Esophagus muscularis mucosa (tissue), 4 donors: Measurements from ENCODE around the gene SLC29A2. TPM values are rescaled to one million over a fixed set of nuclear protein-coding genes. Genes with fewer than 3 reads are reported as not detected.
A peak's percentile ranks its signal among the peaks of the same experiment; 100 is the strongest.

Source experiments
- DNase-seq: peaks from one replicate; pipeline ENCODE4 v3.0.0-alpha.2; 2017; ENCODE audit errors: extremely low spot score
- H3K27ac ChIP-seq, 4 donors: fragments of 200-600 bp; sonication (generic); replicated peaks in 1 of 4; 1 replicate in 3 of 4; 2 replicates in 1 of 4; pipeline ENCODE4 v1.5.1; 2016 to 2019; ENCODE audit warnings: mild to moderate bottlenecking in 1 of 4
- H3K27me3 ChIP-seq, 4 donors: fragments of 200-600 bp; sonication (generic); one replicate each; pipeline versions ENCODE4 v1.5.1 to v1.6.0; 2016 to 2019
- H3K36me3 ChIP-seq, 4 donors: fragments of 200-600 bp; sonication (generic); one replicate each; pipeline ENCODE4 v1.5.1; 2016 to 2019
- H3K4me1 ChIP-seq, 4 donors: fragments of 200-600 bp; sonication (generic); one replicate each; pipeline ENCODE4 v1.5.1; 2016 to 2019
- H3K4me3 ChIP-seq, 4 donors: fragments of 200-600 bp; sonication (generic); 1 replicate in 2 of 4; 2 replicates in 2 of 4; pipeline ENCODE4 v1.5.1; 2016 to 2019; ENCODE audit warnings: mild to moderate bottlenecking in 4 of 4, moderate library complexity in 1 of 4
- H3K9me3 ChIP-seq, 4 donors: fragments of 200-600 bp; sonication (generic); 1 replicate in 3 of 4; 2 replicates in 1 of 4; pipeline ENCODE4 v1.5.1; 2016 to 2019
- EP300 ChIP-seq: sonication (generic); formaldehyde crosslinking; IDR thresholded peaks from one replicate; pipeline ENCODE4 v1.6.1; 2017; ENCODE audit warnings: antibody characterized with exemption
- POLR2A ChIP-seq: fragments of 450-650 bp; IDR thresholded peaks from one replicate; pipeline ENCODE4 v1.6.1; 2017; ENCODE audit warnings: antibody characterized with exemption, moderate library complexity, mild to moderate bottlenecking, low read depth
- POLR2AphosphoS5 ChIP-seq, 2 donors: sonication (generic); formaldehyde crosslinking; IDR thresholded peaks; one replicate each; pipeline ENCODE4 v1.6.1; 2017; ENCODE audit warnings: antibody characterized with exemption in 2 of 2
- WGBS: methylation state at CpG from one replicate; pipeline ENCODE4 v1.1.5; 2018; 5-methylcytosine and 5-hydroxymethylcytosine counted together
- intact Hi-C: fragments of 100-400 bp; cut with DNase I; formaldehyde crosslinking; loops from one replicate; pipeline ENCODE4 v1.15.1; 2023
- total RNA-seq, 4 donors: library from RNA; depleted of rRNA; stranded (reverse); fragments of >200 nt; gene quantifications; one replicate each; pipeline versions ENCODE4 v1.1.0 to v1.2.1, GENCODE V29; 2016
- TF ChIP-seq, protein P1 (sequence below), 3 experiments: fragments of 200-600 bp in 2 of 3; fragments of 450-650 bp in 1 of 3; sonication (generic) in 2 of 3; IDR thresholded peaks; one replicate each; pipeline ENCODE4 v1.5.1; 2017 to 2019; ENCODE audit warnings: antibody characterized with exemption in 3 of 3, mild to moderate bottlenecking in 2 of 3, moderate library complexity in 1 of 3

Gene SLC29A2
- total RNA-seq, 4 donors from 2014 or later = 0.50 to 3.6 (median 1.7) TPM

DNA sequence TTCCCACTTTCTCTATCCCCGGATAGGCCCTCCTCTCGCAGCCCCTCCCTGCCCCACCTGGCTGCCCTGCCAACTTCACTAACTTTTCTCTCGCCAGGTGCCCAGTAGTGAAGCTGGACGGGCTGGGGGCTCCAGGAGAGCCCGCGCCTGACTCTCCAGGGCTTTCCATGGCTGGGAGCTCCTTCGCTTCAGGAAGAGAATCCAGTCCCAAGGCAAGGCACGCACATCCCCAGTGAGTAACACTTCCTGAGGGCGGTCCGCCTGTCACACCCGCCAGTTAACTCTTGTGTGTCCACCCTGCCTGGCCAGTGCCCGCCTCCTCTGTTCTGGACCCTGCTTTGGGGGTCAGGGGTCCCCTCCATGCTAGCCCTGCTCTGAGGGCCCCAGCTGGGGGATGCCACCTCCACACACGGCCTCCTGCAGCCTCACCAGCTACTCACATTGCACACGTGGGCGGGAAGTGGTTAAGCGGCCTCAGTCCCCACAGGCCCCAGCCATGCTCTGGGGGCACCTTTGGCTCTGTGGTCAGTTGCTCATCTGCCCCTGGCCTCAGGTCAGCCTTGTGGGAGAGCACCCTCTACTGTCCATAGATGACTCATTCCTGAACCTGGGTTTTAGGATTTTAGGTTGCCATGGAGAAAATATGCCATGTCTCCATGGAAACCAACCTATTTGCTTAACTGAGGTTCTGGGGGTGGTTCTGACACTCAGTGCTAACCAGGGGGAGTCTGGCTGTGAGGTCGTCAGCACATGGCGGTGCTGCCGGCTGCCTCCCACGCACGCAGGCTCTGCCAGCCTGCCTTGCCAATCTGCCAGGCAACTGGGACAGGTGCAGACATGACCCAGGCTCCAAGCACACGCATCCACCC, 35.1 kb downstream of the SLC29A2 start, which contains the start of gene RIN1:
Gene RIN1 (minus strand): TSS at position 201 of the 869 bp plus-strand sequence. CDS start 32 bp downstream, at position 169.
- peak within 1 kb of the TSS; percentile 59 to 77 (median 64) for H3K27ac ChIP-seq
- no peak for DNase-seq
- H3K27me3 ChIP-seq = no peaks in the 10 kb centered on the region
- peak within 1 kb of the TSS; percentile 58 to 66 (median 64) for H3K4me3 ChIP-seq
- peaks cover 21 to 32% (median 29%) of the 10 kb centered on the region in 4 donors for H3K4me1 ChIP-seq
- intact Hi-C loops = no loop called here
- TF ChIP-seq POLR2AphosphoS5 (IDR thresholded peaks at IDR 0.05) = peak; percentile 26 to 62
- no peak for TF ChIP-seq EP300
- TF ChIP-seq POLR2A = no peak
- TF ChIP-seq, protein P1, sequence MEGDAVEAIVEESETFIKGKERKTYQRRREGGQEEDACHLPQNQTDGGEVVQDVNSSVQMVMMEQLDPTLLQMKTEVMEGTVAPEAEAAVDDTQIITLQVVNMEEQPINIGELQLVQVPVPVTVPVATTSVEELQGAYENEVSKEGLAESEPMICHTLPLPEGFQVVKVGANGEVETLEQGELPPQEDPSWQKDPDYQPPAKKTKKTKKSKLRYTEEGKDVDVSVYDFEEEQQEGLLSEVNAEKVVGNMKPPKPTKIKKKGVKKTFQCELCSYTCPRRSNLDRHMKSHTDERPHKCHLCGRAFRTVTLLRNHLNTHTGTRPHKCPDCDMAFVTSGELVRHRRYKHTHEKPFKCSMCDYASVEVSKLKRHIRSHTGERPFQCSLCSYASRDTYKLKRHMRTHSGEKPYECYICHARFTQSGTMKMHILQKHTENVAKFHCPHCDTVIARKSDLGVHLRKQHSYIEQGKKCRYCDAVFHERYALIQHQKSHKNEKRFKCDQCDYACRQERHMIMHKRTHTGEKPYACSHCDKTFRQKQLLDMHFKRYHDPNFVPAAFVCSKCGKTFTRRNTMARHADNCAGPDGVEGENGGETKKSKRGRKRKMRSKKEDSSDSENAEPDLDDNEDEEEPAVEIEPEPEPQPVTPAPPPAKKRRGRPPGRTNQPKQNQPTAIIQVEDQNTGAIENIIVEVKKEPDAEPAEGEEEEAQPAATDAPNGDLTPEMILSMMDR (IDR thresholded peaks at IDR 0.05) = peak in 2 of 3 experiments; percentile 34 to 43
- H3K36me3 ChIP-seq = peaks cover 27 to 76% (median 71%) of the 10 kb centered on the region in 4 donors
- WGBS = 5% methylated on average over 16 of the region's 22 CpGs
- H3K9me3 ChIP-seq = no peaks in the 10 kb centered on the region

DNA sequence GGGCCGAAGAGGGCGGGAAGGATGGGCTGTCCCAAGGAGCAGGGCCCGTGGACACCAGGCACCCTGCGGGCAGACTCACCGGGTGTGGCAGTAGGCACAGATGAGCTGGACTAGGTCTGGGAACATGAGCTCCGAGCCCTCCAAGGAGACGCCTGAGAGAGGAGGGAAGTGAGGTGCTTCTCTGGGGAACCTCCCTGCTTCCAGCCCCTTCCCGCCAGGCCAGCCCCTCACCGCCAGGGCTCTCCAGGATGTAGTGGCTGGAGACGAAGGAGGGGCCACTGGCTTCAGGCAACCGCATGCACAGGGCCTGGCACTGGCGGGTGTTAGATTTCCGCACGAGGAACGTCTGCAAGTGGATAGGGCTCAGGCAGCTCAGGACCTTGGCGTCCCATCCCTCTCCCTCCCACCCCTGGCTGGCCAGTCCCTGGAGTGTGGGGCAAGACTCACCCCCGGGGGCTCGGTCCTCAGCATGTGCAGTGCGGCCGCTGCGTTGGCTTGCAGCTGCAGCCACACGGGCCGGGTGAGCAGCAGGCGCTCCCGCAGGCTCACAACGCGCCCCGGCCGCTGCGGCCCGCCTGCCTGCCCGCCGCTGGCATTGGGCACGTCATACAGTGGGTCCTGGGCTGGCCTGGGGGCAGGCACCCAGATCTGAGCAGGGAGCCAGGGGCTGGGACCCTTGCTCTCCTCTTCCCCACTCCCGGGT, 35.9 kb downstream of the SLC29A2 start:
- 25% methylated on average over 15 of the region's 35 CpGs for WGBS
- intact Hi-C loops = no loop called here
- H3K9me3 ChIP-seq = no peaks in the 10 kb centered on the region
- H3K27ac ChIP-seq = peak overlapping the region; percentile 59 to 77 (median 64)
- peaks cover 19 to 68% (median 63%) of the 10 kb centered on the region in 4 donors for H3K36me3 ChIP-seq
- no peaks in the 10 kb centered on the region for H3K27me3 ChIP-seq
- DNase-seq = no peak
- peak overlapping the region; percentile 58 to 66 (median 64) for H3K4me3 ChIP-seq
- no peak for TF ChIP-seq POLR2A
- TF ChIP-seq, protein P1 (IDR thresholded peaks at IDR 0.05) = no peak
- no peak for TF ChIP-seq POLR2AphosphoS5 (IDR thresholded peaks at IDR 0.05)
- TF ChIP-seq EP300 = no peak
- H3K4me1 ChIP-seq = peaks cover 21 to 32% (median 29%) of the 10 kb centered on the region in 4 donors

DNA sequence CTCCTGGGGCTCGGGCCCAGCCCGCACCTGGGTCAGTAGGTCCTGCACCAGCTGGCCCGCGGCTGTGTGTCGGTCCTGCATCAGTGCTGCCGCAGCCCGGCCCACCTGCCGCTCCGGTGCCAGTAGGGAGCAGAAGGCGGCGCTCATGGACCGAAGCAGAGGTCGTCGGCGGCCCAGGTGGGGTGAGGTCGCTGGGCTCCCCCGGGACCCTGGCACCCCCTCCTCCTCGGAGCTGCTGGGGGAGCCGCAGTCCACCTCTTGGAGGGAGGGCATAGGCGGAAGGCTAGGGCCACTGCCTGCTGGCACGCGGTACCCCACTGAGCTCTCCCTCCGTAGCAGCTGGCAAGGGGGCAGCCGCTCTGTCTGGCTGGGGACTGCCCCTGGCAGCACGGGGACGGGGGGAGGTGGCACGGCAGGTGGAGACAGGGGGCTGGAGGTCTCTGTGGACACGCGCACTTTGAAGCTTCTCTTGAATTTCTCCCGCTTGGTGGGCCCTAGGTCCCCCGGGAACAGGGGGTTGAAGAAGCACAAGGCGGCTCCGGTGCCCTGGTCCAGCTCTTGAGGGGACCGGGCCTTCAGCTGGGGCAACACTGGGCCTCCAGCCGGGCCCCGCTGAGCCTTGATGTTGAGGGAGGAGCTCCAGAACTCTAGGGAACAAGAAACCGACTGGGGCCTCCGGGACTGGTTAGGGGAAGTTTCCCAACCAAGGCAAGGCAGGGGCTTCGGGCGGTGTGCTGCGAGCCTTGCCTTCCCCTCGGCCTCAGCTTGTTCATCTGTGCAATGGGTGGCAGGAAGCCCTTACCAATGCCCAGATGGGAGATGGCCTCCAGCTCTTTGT, 36.7 kb downstream of the SLC29A2 start:
- peaks cover 12 to 59% (median 55%) of the 10 kb centered on the region in 4 donors for H3K36me3 ChIP-seq
- peak overlapping the region; percentile 58 to 66 (median 64) for H3K4me3 ChIP-seq
- H3K4me1 ChIP-seq = peaks cover 21 to 32% (median 29%) of the 10 kb centered on the region in 4 donors
- no peak overlapping the region for H3K27ac ChIP-seq
- no peak for DNase-seq
- intact Hi-C loops = no loop called here
- no peaks in the 10 kb centered on the region for H3K27me3 ChIP-seq
- TF ChIP-seq, protein P1 (IDR thresholded peaks at IDR 0.05) = no peak
- TF ChIP-seq POLR2A (no peak), POLR2AphosphoS5 (IDR thresholded peaks at IDR 0.05) (no peak), EP300 (no peak)
- no peaks in the 10 kb centered on the region for H3K9me3 ChIP-seq
- 68% methylated on average over 18 of the region's 42 CpGs for WGBS

DNA sequence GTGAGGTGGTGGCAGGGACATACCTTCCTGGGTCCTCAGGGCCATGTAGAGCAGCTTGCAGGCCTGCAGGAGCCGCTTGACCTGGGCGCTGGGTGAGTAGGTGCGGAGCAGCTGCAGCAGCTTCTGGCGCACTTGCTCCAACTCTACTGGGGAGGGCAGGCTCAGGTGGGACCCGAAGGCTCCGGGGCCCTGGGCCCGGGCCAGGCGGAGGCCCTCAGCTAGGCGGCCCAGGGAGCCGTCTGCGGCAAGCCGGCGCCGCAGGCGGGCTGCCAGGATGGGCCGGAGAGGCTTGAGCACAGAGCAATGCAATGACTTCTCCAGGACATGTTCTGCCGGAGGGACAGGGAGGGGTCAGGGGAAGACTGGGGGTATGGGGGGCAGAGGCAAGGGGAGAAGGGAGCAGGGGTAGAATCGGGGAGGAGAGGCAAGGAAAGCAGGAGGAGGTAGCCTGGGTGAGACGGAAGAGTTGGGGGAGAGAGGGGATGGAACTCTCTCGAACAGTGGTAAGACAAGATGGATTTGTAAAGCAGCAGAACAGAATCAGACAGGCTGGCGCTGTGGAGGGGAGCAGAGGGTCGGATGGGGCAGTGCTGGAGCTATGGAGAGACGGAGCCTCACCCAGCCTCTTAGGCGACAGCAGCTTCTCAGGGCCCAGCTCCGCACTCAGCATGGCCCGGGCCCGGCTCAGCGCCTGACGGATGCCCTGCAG, 37.5 kb downstream of the SLC29A2 start:
- 87% methylated on average over 26 of the region's 29 CpGs for WGBS
- Histone ChIP-seq H3K27me3 (no peaks in the 10 kb centered on the region), H3K4me1 (peaks cover 22 to 32% (median 30%) of the 10 kb centered on the region in 4 donors), H3K36me3 (peaks cover 4 to 51% (median 47%) of the 10 kb centered on the region in 4 donors), H3K27ac (no peak overlapping the region), H3K4me3 (no peak overlapping the region), H3K9me3 (no peaks in the 10 kb centered on the region)
- TF ChIP-seq, protein P1 (IDR thresholded peaks at IDR 0.05) = no peak
- TF ChIP-seq EP300 = no peak
- TF ChIP-seq POLR2AphosphoS5 (IDR thresholded peaks at IDR 0.05) = no peak
- no peak for TF ChIP-seq POLR2A
- intact Hi-C loops = no loop called here
- DNase-seq = no peak
